AG04449 (cell line): ENCODE data around the gene DPP7.

Experiments
- CTCF ChIA-PET: fragments of 350-600 bp; formaldehyde crosslinking; extraction: SDS; loops from one replicate; lab custom pipeline; 2021; ENCODE audit warnings: antibody characterized with exemption; lab: Yijun Ruan, JAX
- POLR2A ChIA-PET: fragments of 400-600, 350-600 bp; formaldehyde crosslinking; extraction: SDS; loops from one replicate; lab custom pipeline; 2020; ENCODE audit warnings: antibody characterized with exemption, inconsistent platforms; lab: Yijun Ruan, JAX
- DNase-seq: peaks from one replicate; pipeline ENCODE4 v3.0.0-alpha.2; 2010; ENCODE audit warnings: low read depth, low spot score
- H3K4me3 ChIP-seq: 2 replicates; pipeline ENCODE4 v1.5.1; 2011; ENCODE audit warnings: low read depth, mild to moderate bottlenecking, control low read depth, low read length
- CTCF ChIP-seq: IDR thresholded peaks from one replicate; pipeline ENCODE4 v1.5.1; 2011; ENCODE audit warnings: mild to moderate bottlenecking, moderate library complexity, low read length, control low read depth, inconsistent platforms; ENCODE audit not compliant: insufficient read depth; ENCODE audit errors: missing control alignments

The DPP7 gene

GRCh38 chr9:137160716-137161557, 46.4 kb upstream of the DPP7 start:
- no peak for DNase-seq
- ChIA-PET CTCF (no interaction called here), POLR2A (no interaction called here)
- H3K4me3 ChIP-seq, result no peak overlapping the region
- no peak for TF ChIP-seq CTCF

- ChIA-PET CTCF (no interaction called here), POLR2A (no interaction called here)
Observed at GRCh38 chr9:137160054-137160425, 45.5 kb upstream of the DPP7 start.

GRCh38 chr9:137159105-137160053, 44.8 kb upstream of the DPP7 start:
- ChIA-PET CTCF (no interaction called here), POLR2A (no interaction called here)
- TF ChIP-seq CTCF, result no peak

More at GRCh38 chr9:137160054-137160425, 45.5 kb upstream of the DPP7 start:
- H3K4me3 ChIP-seq, result no peak overlapping the region
- TF ChIP-seq CTCF, result no peak
- DNase-seq, result no peak

GRCh38 chr9:137158625-137159024, 44.1 kb upstream of the DPP7 start:
- ChIA-PET POLR2A (no interaction called here), CTCF (no interaction called here)
- no peak overlapping the region for H3K4me3 ChIP-seq
- TF ChIP-seq CTCF, result no peak
- DNase-seq, result no peak

More at GRCh38 chr9:137159105-137160053, 44.8 kb upstream of the DPP7 start:
- no peak overlapping the region for H3K4me3 ChIP-seq
- DNase-seq, result no peak

GRCh38 chr9:137157618-137158415, 43.3 kb upstream of the DPP7 start:
- POLR2A ChIA-PET, result interaction anchor here (1.2 to 1.7 kb wide), 2 partner anchors 8 to 83 kb away, joined by 3 to 4 read pairs; partner anchors contain the start of gene TUBB4B
- DNase-seq, result no peak
- no peak overlapping the region for H3K4me3 ChIP-seq
- CTCF ChIA-PET, result no interaction called here
- TF ChIP-seq CTCF, result no peak
